ENCODE measurements around the gene CDYL. TPM values are rescaled to one million over a fixed set of nuclear protein-coding genes. Genes with fewer than 3 reads are reported as not detected.

Gene CDYL
- total RNA-seq, 1 donor from 2014 or later: 12.2 TPM

DNA sequence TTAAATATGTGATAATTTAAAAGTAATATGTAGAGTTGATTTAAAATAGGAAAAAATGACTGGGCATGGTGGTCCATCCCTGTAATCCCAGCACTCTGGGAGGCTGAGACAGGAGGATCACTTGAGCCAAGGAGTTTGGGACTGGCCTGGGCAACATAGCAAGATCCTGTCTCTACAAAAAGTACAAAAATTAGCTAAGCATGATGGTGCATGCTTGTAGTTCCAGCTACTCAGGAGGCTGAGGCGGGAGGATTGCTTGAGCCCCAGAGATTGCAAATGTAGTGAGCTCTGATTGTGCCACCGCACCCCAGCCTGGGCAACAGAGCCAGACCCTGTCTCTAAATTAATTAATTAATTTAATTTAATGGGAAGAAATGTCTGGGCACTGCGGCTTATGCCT, 44.2 kb upstream of the CDYL start:
- no peak overlapping the region for H3K4me3 ChIP-seq (ENCODE audit: low read depth, low read length)
- DNase-seq (ENCODE audit: low read depth): no peak
- TF ChIP-seq, protein P1, sequence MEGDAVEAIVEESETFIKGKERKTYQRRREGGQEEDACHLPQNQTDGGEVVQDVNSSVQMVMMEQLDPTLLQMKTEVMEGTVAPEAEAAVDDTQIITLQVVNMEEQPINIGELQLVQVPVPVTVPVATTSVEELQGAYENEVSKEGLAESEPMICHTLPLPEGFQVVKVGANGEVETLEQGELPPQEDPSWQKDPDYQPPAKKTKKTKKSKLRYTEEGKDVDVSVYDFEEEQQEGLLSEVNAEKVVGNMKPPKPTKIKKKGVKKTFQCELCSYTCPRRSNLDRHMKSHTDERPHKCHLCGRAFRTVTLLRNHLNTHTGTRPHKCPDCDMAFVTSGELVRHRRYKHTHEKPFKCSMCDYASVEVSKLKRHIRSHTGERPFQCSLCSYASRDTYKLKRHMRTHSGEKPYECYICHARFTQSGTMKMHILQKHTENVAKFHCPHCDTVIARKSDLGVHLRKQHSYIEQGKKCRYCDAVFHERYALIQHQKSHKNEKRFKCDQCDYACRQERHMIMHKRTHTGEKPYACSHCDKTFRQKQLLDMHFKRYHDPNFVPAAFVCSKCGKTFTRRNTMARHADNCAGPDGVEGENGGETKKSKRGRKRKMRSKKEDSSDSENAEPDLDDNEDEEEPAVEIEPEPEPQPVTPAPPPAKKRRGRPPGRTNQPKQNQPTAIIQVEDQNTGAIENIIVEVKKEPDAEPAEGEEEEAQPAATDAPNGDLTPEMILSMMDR (conservative IDR thresholded peaks at IDR 0.05; ENCODE audit: low read depth, low read length): no peak

DNA sequence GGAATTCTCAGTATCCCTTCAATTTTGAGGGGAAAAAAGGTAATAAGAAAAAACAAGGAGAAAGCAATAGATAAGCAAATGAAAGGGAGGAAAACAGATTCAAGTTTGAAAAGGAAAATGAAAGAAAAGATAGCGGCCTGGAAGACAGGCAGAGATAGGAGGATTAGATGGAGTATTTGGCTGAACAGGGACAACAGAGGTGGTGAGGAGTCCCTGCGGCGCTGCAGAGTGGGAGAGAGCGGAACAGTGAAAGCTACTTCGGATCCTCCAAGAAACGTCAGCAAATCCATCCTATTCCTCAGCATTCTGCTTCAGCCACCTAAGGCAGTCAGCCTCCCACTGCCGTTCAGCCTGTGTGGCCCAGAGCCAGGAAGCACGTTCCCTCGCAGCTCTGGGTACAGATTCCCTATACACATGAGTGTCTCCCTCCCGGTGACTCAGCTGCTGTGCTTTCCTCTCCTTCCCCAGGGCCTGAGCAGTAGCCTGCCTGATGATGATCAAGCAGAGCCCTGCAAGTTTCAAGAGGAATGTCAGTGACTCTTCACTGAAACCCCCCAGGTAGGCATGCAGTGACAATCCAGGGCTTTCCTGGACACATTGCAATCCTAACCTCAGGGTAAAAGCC, 43.4 kb upstream of the CDYL start:
- DNase-seq (ENCODE audit: low read depth): peak; percentile 69
- peak overlapping the region; percentile 26 for H3K4me3 ChIP-seq (ENCODE audit: low read depth, low read length)
- TF ChIP-seq, protein P1 (conservative IDR thresholded peaks at IDR 0.05; ENCODE audit: low read depth, low read length): no peak

DNA sequence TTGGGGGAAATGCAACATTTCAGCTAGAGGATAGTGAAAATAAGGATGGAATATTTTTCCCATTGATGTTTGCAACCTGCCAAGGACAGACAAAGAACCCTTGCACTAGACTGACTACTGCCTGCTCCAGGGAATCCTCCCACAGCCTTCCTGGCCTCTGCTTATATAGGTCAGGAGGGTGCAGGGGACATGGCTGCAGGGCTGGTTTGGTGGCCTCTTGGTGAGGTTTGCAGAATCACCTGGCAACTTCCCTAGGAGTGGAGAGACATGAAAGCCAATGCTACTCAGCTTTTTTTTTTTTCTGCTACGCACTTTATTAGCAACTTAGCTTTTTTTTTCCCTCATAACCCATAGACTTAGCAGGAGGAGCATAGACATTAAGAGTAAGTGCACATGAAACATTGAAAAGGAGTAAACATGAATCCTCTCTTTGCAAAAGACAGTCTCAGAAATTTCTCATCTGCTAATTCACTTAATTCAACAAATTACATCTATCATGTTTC, 39.8 kb upstream of the CDYL start:
- no peak overlapping the region for H3K4me3 ChIP-seq (ENCODE audit: low read depth, low read length)
- DNase-seq (ENCODE audit: low read depth): no peak
- TF ChIP-seq, protein P1 (conservative IDR thresholded peaks at IDR 0.05; ENCODE audit: low read depth, low read length): no peak

DNA sequence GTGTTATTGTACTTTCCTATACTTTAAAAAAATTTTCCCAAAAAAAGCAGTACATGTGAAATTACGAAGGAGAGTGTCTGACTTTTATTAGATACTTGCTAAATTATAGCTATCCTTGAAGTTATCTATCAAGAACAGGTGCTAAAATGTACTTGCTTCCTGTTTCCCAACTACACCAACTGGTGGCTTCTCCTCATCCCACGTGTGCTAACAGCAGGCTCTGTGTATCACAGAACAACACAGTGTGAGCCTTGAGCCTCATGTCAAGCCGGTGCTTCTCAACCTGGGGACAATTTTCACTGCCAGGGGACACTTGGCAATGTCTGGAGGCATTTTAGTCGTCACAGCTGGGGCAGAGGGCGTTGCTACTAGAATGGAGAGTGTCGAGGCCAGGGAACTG, 36.2 kb upstream of the CDYL start:
- no peak overlapping the region for H3K4me3 ChIP-seq (ENCODE audit: low read depth, low read length)
- DNase-seq (ENCODE audit: low read depth): no peak
- TF ChIP-seq, protein P1 (conservative IDR thresholded peaks at IDR 0.05; ENCODE audit: low read depth, low read length): no peak

DNA sequence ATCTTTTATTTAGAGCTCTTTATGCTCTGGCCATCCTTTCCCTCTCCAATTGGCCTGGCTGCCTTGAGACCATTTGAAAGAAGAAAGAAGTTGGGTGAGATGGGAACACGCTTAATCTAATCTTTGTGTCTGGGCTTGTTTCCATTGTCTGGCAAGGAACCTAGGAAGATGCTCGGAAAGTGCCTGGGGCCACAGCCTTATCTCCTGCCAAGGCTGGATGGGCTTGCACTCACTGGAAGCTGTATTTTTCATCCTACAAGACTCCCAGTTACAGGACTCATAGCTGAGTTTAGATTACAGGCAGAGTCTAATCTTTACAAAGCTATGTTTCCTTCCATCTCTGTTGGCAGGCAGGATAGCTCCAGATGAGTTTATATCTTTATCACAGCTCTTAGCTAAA, 33.1 kb upstream of the CDYL start:
- TF ChIP-seq, protein P1 (conservative IDR thresholded peaks at IDR 0.05; ENCODE audit: low read depth, low read length): no peak
- DNase-seq (ENCODE audit: low read depth): no peak
- H3K4me3 ChIP-seq (ENCODE audit: low read depth, low read length): no peak overlapping the region

DNA sequence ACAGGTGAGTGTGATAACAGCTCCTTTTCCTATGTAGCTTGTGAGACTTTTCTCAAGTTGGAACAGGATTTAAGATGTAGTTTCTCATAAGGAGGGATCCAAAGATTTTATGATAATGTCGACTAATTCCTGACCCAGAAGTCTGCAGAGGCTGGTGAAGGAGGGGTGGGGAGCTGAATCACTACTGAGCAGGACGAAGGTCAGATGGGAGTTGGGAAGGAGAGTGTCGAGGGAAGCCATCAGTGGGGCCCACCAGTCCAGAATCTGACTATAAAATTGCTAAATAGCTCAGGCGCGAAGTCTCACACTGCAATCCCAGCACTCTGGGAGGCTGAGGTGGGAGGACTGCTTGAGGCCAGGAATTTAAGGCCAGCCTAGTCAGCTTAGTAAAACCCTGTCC, 32.3 kb upstream of the CDYL start:
- H3K4me3 ChIP-seq (ENCODE audit: low read depth, low read length): no peak overlapping the region
- TF ChIP-seq, protein P1 (conservative IDR thresholded peaks at IDR 0.05; ENCODE audit: low read depth, low read length): no peak
- DNase-seq (ENCODE audit: low read depth): no peak

DNA sequence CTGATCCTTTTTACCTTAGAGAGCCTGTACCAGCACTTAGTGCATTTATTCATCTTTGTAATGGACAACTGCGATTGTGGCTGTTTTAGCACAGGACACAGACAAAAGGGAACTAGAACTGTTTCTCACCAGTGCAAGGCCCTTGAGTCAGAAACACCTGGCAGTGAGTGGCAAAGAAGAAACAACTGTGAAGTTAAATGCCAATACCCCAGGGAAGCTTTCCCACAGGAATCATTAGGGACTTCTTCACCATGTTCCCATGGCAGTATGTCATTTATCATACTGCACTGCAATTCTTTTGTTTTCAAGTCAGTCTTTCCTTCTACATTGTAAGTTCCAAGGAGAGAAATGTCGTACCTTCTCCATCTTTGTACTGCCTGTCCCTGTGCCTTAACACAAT, 28.6 kb upstream of the CDYL start:
- H3K4me3 ChIP-seq (ENCODE audit: low read depth, low read length): no peak overlapping the region
- no peak for DNase-seq (ENCODE audit: low read depth)
- TF ChIP-seq, protein P1 (conservative IDR thresholded peaks at IDR 0.05; ENCODE audit: low read depth, low read length): no peak

Data from epithelial cell of proximal tubule (primary cell).